Stimulated activated CD4-positive, alpha-beta T cell treated with anti-CD3 and anti-CD28 coated beads, Interleukin-4, amount 100 ng/mL, for 1 hour (primary cell): Measurements from ENCODE around the gene LUC7L.
"Not testable (repeated sequence)": the region's sequence is repeated elsewhere in the genome, so short reads cannot be mapped to it uniquely, and the experiment has no call there.

Source experiments
- DNase-seq: peaks from one replicate; pipeline ENCODE4 v3.0.0-alpha.2; 2020

LUC7L gene

DNA sequence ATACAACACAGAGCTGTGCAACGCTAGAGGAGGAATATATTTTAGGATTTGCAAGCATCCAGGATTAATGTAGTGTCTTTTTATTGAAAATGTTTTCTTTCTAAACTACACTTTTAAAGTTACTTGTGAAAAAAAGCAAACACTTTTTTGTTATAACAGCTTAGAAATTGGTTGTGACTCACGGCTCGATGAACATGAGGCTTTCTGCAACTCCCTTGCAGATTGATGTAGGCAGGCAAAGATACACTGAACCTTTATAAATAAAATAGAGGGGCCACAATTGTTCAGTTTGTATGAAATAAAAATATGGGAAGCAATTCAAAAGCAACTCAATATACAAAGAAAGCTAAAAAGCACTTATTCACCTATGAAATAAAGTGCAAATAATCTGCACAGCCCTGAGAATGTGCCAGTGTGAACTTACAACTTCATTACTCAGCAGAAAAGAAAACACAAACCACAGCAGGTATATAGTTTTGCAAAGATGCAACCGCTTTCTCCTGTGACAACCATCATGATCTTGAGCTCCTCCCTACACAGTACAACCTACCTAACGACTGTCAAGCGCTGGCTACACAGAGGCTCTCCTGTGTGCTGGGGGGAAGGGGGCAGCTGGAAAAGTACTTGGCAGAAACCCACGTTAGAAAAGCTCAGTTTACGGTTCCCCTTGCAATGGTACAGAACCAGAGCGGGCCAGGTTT is 948 bp downstream of the LUC7L start:
- DNase-seq, result no peak

DNA sequence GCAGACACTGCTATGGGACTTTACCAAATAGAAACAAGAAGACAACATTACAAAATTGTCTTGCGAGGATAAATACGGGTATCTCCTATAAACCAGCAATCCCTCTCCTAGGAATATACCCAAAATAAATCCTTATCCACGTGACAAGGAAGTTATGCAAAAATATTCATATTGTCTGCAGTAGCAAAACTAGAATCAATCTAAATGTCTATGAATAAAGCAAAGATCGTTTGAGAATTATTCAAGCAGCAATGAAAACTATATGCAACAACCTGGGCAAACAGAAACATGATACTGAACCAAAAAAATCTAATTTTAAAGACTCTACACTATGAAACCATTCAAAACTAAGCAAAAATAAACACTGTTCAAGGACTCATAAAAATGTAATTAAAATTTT is 9.2 kb downstream of the LUC7L start:
- no peak for DNase-seq

DNA sequence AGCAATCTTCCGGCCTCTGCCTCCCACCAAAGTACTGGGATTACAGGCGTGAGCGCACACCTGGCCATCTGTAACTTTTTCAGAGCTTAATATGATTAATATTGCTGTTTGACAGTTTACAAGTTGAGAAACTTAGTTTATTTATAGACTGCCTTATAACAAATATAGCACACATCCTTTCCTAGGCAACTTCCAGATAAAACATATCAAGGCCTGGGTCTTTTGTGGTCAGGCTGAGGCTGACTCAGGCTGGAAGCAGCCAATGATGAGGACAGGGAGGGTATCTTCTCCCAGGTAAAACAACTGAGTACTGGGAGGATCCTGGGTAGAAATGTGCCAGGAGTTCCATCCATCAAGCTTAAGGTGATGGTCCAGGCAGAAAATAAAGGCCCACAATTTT is 16.2 kb downstream of the LUC7L start:
- DNase-seq, result no peak

DNA sequence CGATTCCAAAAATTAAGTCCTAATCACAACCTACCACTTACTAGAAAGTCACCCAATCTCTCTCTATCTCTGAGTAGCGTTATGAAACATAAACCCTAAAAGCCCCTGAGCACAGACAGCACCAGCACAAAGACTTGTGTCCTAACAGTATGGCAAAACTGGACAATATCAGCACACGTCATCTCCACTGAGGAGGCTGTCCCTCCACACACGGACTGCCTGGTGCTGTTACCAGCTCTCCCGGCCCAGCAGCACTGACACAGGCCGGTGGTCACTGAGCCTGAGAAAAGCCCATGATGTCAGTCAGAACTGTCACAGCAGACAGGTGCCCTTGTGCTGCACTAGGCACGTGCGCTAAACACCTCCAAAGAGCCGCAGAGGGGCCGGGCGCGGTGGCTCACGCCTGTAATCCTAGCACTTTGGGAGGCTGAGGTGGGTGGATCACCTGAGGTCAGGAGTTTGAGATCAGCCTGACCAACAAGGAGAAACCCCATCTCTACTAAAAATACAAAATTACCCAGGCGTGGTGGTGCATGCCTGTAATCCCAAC is 17.5 kb downstream of the LUC7L start:
- not testable (repeated sequence) for DNase-seq

DNA sequence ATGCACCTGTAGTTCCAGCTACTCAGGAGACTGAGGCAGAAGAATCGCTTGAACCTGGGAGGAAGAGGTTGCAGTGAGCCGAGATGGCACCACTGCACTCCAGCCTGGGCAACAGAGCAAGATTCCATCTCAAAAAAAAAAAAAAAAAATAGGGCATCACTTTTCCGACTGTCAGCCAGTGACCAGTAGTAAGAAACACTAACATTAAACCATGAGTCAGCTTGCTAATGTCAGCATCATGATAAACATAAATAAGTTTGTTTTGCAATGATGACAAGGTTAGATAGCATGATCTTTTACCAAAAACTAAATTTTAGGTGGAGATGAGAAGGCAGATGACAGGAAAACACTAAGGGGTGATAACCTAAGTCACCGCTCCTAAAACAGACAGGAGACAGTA is 19.9 kb downstream of the LUC7L start:
- not testable (repeated sequence) for DNase-seq

DNA sequence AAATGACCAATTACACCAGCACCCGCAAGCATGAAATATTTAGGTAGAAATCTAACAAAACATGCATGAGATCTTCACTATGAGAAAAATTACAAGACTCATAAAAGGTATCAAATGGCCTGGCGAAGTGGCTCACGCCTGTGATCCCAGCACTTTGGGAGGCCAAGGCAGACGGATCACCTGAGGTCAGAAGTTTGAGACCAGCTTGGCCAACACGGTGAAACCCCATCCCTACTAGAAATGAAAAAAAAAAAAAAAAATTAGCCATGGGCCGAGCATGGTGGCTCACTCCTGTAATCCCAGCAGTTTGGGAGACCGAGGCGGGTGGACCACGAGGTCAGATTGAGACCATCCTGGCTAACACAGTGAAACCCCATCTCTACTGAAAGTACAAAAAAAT is 25.2 kb downstream of the LUC7L start:
- DNase-seq, result not testable (repeated sequence)

DNA sequence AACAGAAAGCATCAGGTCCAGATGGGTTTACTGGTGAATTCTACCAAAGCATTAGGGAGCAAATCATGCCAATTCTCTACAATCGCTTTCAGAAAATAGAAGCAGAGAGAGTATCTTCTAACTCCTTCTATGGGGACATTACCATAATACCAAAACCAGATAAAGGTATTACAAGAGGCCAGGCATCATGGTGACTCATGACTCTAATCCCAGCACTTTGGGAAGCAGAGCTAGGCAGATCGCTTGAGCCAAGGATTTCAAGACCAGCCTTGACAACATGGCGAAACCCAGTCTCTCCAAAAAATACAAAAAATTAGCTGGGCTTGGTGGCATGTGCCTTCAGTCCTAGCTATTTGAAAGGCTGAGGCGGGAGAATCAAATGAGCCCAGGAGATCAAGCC is 26.0 kb downstream of the LUC7L start:
- no peak for DNase-seq

DNA sequence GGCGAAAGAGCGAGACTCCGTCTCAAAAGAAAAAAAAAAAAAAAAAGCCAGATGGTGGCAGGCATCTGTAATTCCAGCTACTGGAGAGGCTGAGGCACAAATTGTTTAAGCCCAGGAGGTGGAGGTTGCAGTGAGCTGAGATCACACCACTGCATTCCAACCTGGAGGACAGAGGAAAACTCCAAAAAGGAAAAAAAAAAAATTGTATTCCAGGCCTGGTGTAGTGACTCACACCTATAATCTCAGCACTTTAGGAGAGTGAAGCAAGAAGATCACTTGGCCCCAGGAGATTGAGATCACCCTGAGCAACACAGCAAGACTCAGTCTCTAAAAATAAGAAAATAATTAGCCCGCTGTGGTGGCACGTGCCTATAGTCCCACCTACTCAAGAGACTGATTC is 28.9 kb downstream of the LUC7L start:
- no peak for DNase-seq

DNA sequence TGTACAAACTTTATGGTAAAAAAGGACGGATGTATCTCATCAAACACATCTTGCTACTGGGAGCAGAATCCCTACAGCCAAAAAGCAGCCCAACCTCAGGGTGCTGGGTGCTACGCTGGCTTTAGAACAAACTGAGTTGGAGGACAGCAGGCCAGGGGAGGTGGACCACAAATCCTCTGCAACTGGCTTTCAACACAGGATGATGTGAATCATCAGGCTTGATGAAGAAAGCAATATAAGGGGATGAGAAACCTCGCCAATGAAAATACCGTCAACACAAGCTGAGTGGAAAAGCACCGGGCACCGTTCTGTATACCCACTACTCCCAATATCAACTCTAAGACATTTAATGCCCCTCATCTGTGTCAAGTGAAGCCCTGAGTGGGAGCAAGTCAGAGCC is 34.7 kb downstream of the LUC7L start:
- no peak for DNase-seq

DNA sequence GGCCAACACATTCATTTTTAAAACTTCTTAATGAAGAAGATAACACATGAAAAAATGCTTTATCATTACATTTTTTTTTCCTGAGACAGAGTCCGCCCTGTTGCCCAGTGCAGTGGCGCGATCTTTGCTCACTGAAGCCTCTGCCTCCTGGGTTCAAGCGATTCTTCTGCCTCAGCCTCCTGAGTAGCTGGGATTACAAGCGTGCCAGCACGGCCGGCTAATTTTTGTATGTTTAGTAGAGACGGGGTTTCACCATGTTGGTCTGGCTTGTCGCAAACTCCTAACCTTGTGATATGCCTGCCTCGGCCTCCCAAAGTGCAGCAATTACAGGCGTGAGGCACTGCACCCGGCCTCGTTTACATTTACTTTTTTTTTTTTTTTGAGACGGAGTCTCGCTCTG is 35.8 kb downstream of the LUC7L start:
- DNase-seq, result no peak

DNA sequence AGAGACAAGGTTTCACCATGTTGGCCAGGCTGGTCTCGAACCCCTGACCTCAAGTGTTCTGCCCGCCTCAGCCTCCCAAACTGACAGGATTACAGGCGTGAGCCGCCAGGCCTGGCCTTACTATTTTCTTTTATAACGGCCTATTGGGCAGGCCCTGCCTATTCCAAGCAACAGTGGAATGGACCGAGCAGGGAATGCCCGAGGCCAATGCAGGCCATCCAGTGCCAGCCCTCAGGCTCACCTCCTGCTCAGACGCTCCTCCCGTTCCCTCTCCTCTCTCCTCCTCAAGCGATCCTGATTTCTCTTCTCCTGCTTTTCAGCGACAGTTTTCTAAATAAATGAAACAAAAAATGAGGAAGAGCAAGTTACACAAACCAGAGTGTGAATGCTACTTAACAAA is 36.6 kb downstream of the LUC7L start:
- DNase-seq, result no peak

DNA sequence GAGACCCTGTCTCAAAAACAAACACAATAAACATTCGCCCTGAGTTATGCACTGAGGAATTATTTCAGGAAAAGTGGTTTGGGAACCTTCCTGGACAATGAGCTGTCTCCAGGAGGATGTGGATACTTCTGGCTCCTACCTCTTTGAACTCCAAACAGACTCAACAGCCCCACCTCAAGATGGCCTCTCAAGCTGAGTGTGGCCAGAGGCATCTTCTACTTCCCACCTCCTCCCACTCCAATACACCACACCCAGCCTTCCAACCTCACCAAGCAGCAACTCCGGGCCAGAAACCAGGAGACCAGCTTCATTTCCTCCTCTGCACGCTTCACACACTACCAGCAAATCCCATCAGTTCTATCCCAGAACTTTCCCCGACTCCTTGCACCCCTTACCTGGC is 37.4 kb downstream of the LUC7L start:
- DNase-seq, result no peak

DNA sequence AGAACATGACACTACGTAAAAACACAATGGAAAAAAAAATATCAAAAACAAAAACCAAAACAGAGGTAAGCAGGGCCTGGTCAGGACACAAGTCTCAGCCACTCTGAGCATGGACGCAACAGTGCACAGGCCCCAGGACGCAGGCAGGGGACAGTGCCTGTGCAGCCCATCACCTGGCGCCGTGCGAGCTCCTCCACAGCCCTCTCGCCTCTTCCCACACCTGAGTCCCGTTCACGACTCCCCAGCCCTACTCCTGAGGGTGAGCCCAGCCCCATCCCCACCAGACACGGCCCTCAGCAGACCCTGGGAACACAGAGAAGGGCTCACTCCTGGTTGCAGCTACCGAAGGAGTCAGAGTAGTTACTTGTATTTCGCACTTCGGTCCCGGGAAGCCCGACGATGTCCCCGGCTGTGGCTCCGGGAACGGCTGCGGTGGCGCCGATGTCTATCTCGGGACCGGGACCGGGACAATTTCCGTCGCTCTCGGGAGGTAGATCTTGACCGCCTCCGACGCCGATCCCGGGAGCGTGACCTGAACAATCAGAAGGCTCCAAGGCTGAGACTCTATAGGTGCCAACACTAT is 39.6 kb downstream of the LUC7L start:
- no peak for DNase-seq

DNA sequence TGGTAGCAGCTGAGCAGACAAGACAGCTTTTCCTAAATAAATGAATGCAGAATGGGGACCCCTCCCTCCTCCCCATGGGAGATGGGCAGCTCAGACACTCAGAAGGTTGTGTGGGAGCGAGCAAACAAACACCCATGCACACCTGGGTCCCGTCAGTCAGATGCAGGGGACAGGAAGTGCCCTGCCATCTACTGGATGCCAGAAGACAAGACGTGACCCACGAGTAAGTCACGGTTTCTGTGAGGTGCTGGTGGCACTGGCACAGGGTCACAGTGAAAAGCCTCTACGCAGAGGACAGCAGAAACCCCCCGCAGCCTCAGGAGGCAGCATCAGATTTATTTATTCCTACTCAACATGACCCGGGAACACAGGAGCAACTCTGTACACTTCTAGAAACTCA is 40.6 kb downstream of the LUC7L start:
- peak; percentile 18 for DNase-seq

DNA sequence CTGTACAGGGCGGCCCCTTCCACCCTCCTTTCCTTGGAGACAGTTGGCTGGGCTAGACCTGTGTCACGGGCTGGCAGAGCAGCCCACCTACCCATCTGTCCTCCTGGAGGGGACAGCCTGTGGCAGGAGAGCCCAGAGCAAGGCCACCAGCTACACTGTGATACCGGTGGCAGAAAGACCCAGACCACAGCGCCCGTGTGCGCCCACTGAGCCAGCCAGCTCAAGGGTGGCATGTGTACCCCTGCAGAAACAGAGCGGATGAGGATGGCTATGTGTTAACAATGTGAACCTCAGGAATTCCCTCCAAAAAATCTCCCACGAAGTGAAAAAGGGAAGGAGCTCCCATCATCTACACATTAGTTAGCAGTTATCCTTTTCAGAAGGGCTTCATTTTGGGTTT is 41.9 kb downstream of the LUC7L start:
- DNase-seq, result no peak

DNA sequence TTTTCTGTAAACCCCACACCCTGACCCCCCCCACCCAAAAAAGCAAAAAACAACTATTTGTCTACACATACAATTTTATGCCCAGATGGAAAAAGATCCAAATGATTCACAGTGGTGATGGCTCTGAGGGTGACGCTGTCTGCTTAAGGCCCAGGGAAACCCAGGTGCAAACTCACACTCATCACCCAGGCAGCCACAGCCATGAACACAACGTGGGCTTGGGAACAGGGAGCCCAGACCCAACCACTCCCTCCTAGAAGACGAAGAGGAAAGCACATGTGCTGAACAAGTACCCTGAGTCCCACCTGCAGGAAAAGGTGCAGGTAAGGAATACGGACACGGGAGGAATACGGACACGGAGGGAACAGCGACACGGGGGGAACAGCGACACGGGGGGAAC is 43.6 kb downstream of the LUC7L start:
- DNase-seq, result no peak

DNA sequence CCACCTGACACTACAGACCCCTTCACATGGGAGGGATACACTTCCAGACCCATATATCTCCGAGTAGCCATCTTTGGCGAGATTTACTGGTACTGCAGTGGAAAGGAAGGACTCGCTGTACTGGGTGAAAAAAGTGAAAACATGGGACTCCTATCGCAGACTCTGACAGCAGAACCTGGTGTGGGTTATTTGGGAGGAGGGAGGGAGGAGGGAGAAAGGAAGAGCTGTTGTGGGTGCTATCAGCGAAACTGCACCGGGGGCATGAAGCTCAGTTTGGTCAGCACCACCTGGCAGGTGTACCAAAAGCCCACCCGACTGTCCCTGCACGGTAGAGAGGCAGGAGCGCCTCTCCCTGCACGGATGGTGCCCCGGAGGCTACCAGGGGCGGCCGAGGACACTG is 44.0 kb downstream of the LUC7L start:
- no peak for DNase-seq

DNA sequence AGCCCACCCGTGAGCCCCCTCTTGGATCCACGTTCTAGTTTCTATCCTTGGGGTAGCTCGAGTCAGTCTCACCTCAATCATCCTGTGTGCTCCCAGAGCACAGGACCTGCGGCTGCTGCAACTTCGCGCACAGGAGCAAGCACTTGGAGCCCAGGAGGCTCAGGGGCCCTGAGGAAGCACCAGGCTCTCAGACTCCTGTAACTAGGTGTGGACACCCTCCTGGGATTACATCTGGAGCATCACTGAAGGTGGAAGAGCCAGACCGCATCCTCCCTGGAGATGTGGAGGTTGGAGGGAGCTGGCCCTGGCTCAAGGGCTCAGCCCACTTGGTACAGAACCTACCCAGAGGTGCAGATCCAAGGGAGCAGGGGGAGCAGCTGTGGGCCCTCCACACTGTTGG is 46.2 kb downstream of the LUC7L start:
- DNase-seq, result no peak

DNA sequence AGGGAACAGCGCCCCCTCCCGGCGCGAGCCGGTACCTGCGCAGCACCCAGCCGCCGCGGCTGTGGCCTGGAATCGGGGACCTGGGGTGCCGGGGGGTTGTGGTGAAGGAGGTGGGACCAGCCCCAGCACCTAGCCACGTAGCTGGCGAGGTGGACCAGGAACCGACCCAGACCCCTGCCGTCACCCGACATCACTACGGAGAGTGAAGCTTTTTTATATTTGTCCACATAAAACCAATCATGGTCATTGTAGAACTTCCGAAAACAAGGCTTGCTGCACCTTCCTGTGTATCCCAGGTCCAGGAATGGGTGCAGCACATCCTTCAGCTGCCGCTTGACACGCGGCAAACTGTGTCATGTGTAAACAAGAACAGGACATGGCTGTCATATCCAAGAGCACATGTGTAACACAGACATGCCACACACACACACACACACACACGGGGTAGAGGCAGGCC is 47.7 kb downstream of the LUC7L start:
- DNase-seq, result no peak

DNA sequence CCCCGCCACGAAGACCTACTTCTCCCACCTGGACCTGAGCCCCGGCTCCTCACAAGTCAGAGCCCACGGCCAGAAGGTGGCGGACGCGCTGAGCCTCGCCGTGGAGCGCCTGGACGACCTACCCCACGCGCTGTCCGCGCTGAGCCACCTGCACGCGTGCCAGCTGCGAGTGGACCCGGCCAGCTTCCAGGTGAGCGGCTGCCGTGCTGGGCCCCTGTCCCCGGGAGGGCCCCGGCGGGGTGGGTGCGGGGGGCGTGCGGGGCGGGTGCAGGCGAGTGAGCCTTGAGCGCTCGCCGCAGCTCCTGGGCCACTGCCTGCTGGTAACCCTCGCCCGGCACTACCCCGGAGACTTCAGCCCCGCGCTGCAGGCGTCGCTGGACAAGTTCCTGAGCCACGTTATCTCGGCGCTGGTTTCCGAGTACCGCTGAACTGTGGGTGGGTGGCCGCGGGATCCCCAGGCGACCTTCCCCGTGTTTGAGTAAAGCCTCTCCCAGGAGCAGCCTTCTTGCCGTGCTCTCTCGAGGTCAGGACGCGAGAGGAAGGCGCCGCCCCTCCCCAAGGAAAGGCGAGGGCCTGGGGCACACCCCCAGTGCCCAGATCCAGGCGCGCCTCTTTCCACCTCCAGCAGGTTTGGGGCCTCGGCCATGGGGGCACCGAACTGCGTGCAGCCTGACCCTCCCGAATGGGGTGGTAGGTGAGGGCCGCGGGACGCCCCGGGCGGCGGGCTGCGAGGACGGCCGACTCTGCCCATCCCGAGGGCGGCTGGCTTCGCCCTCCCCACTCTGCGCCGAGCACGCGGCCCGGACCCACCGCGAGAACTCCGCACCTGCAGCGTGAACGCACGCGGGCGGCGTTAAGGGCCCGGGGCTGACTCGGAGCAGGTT is 48.3 kb downstream of the LUC7L start:
- peak; percentile 86 for DNase-seq

DNA sequence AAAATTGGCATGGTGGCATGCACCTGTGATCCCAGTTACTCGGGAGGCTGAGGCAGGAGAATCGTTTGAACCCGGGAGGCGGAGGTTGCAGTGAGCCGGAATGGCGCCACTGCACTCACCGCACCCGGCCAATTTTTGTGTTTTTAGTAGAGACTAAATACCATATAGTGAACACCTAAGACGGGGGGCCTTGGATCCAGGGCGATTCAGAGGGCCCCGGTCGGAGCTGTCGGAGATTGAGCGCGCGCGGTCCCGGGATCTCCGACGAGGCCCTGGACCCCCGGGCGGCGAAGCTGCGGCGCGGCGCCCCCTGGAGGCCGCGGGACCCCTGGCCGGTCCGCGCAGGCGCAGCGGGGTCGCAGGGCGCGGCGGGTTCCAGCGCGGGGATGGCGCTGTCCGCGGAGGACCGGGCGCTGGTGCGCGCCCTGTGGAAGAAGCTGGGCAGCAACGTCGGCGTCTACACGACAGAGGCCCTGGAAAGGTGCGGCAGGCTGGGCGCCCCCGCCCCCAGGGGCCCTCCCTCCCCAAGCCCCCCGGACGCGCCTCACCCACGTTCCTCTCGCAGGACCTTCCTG is 49.1 kb downstream of the LUC7L start, which contains the start of gene HBQ1:
HBQ1 (plus strand) TSS at position 359 of the 575 bp plus-strand sequence; CDS start at position 387, 28 bp downstream.
- DNase-seq, result peak; percentile 43

DNA sequence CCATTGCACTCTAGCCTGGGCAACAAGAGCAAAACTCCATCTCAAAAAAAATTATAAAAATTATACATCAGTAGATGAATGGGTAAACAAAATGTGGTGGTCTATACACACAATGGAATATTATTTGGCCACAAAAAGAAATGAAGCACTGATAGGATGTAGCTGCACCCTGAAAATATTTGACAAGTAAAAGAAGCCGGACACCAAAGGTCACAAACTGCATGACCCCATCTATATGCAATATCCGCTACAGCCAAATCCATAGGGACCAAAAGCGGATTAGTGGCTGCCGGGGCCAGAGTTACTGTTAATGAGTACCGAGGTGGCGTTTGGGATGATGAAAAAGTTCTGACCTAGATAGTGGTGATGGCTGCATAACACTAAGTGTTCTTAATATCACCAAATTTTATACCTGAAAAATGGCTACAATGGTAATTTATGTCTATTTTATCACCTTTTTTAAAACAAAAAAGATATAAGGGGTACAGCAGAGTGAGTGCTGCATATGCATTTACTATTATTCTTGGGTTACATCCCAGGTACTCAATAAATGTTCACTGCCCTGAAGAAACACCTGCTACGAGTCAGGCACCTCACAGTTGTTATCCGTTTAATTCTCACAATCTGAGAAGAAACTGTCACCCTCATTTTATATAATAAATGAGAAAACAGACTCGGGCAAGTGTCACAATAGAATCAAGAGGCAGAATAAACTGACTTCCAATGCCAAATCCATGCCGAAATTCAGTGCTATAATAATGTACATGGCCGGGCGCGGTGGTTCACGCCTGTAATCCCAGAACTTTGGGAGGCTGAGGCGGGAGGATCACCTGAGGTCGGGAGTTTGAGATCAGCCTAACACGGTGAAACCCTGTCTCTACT is 49.8 kb downstream of the LUC7L start:
- no peak for DNase-seq
